B cell (primary cell): ENCODE results near the gene NUBP1. TPM values are rescaled to one million over a fixed set of nuclear protein-coding genes. Genes with fewer than 3 reads are reported as not detected.

Experiments used
- ATAC-seq: fragments of 200-7000 bp; cut with Tn5 transposase; one replicate; pipeline ENCODE4 v1.10.0; 2021; ENCODE audit warnings: low read depth, mild to moderate bottlenecking, moderate number of reproducible peaks, moderate library complexity
- CTCF ChIA-PET: fragments of 350-600 bp; sonication (Branson Sonifier 250); formaldehyde crosslinking; loops from one replicate; lab custom pipeline; 2021; ENCODE audit warnings: antibody characterized with exemption, inconsistent platforms; lab: Charles Lee
- POLR2A ChIA-PET: fragments of 350-600 bp; sonication (Branson Sonifier 250); formaldehyde crosslinking; loops from one replicate; lab custom pipeline; 2021; ENCODE audit warnings: antibody characterized with exemption; lab: Charles Lee
- DNase-seq: peaks from one replicate; pipeline ENCODE4 v3.0.0; 2013
- H2AFZ ChIP-seq: 2 replicates; pipeline ENCODE4 v1.6.1; 2012; ENCODE audit warnings: mild to moderate bottlenecking, low read depth, low read length; ENCODE audit not compliant: insufficient read depth, poor library complexity, severe bottlenecking
- H3K27ac ChIP-seq, 2 donors: 1 replicate in 1 of 2; 2 replicates in 1 of 2; pipeline ENCODE4 v1.5.1; 2012 to 2013; ENCODE audit warnings: low read length in 2 of 2, mild to moderate bottlenecking in 2 of 2, moderate library complexity in 1 of 2
- H3K27me3 ChIP-seq, 4 experiments: fragments of 200-600 bp in 1 of 4; sonication (generic) in 1 of 4; replicated peaks in 1 of 4; 1 replicate in 2 of 4; 2 replicates in 2 of 4; pipeline versions ENCODE4 v1.6.1 to v1.7.0; 2013 to 2016; ENCODE audit warnings: low read length in 3 of 4, mild to moderate bottlenecking in 2 of 4, mixed read lengths in 1 of 4, moderate library complexity in 1 of 4; ENCODE audit not compliant: insufficient read depth in 4 of 4, control insufficient read depth in 3 of 4; ENCODE audit errors: control extremely low read depth in 1 of 4
- H3K36me3 ChIP-seq, 2 experiments: replicated peaks in 1 of 2; 1 replicate in 1 of 2; 2 replicates in 1 of 2; pipeline versions ENCODE4 v1.6.1 to v1.7.1; 2013; ENCODE audit warnings: low read length in 1 of 2; ENCODE audit not compliant: insufficient read depth in 2 of 2, control insufficient read depth in 1 of 2; ENCODE audit errors: control extremely low read depth in 1 of 2, extremely low read depth in 1 of 2
- H3K4me1 ChIP-seq, 2 donors: fragments of 200-600 bp in 1 of 2; sonication (generic) in 1 of 2; 1 replicate in 1 of 2; 2 replicates in 1 of 2; pipeline versions ENCODE4 v1.5.1 to v1.6.1; 2013 to 2017; ENCODE audit warnings: low read length in 2 of 2; ENCODE audit not compliant: control insufficient read depth in 2 of 2, insufficient read depth in 2 of 2
- H3K4me2 ChIP-seq: replicated peaks from 2 replicates; pipeline ENCODE3; 2012; ENCODE audit warnings: mild to moderate bottlenecking, low read depth, low read length; ENCODE audit not compliant: poor library complexity, severe bottlenecking
- H3K4me3 ChIP-seq, 5 experiments: fragments of 200-600 bp in 1 of 5; sonication (generic) in 1 of 5; 1 replicate in 3 of 5; 2 replicates in 2 of 5; pipeline versions ENCODE4 v1.5.1 to v1.7.0; 2011 to 2016; ENCODE audit warnings: low read length in 4 of 5, mild to moderate bottlenecking in 4 of 5, low read depth in 2 of 5, control low read depth in 1 of 5, moderate library complexity in 1 of 5; ENCODE audit not compliant: insufficient read depth in 1 of 5; ENCODE audit errors: control extremely low read depth in 1 of 5, extremely low read depth in 1 of 5
- H3K79me2 ChIP-seq: fragments of 200-600 bp; sonication (generic); one replicate; pipeline ENCODE4 v1.6.0; 2016; ENCODE audit warnings: low read length; ENCODE audit not compliant: control insufficient read depth, insufficient read depth
- H3K9ac ChIP-seq: fragments of 200-600 bp; sonication (generic); 2 replicates; pipeline ENCODE4 v1.6.1; 2017; ENCODE audit warnings: mild to moderate bottlenecking, low read length, moderate library complexity
- H3K9me3 ChIP-seq, 3 donors: one replicate each; pipeline versions ENCODE4 v1.6.1 to v1.7.1; 2013; ENCODE audit warnings: low read length in 2 of 3; ENCODE audit not compliant: control insufficient read depth in 2 of 3, insufficient read depth in 1 of 3; ENCODE audit errors: control extremely low read depth in 1 of 3
- H4K20me1 ChIP-seq: 2 replicates; pipeline ENCODE4 v1.6.0; 2012; ENCODE audit warnings: mild to moderate bottlenecking, low read length; ENCODE audit not compliant: insufficient read depth, control insufficient read depth, poor library complexity, severe bottlenecking
- H3K27ac Mint-ChIP-seq: one replicate; pipeline ENCODE4 v1.8.0; 2021; ENCODE audit warnings: mixed read lengths
- H3K27me3 Mint-ChIP-seq: one replicate; pipeline ENCODE4 v1.8.0; 2021; ENCODE audit warnings: mixed read lengths
- H3K4me1 Mint-ChIP-seq: one replicate; pipeline ENCODE4 v1.8.0; 2021; ENCODE audit warnings: mixed read lengths
- H3K4me3 Mint-ChIP-seq: one replicate; pipeline ENCODE4 v1.8.0; 2021; ENCODE audit warnings: mixed read lengths
- H3K9me3 Mint-ChIP-seq: one replicate; pipeline ENCODE4 v1.8.0; 2022; ENCODE audit warnings: mixed read lengths; ENCODE audit not compliant: insufficient read depth
- CTCF ChIP-seq: fragments of 200-600 bp; IDR thresholded peaks from one replicate; pipeline ENCODE4 v1.8.0; 2022; ENCODE audit warnings: antibody characterized with exemption, mild to moderate bottlenecking
- EZH2 ChIP-seq: IDR thresholded peaks from 2 replicates; pipeline ENCODE4 v1.6.1; 2012; ENCODE audit warnings: borderline replicate concordance, low read depth, mild to moderate bottlenecking, moderate library complexity, low read length; ENCODE audit not compliant: insufficient read depth, poor library complexity, severe bottlenecking
- WGBS: methylation state at CpG from one replicate; pipeline ENCODE4 v1.1.5; 2013; ENCODE audit warnings: missing lambda C conversion rate; ENCODE audit not compliant: insufficient coverage; 5-methylcytosine and 5-hydroxymethylcytosine counted together
- intact Hi-C: fragments of 100-400 bp; cut with micrococcal nuclease; formaldehyde crosslinking; loops from one replicate; pipeline ENCODE4 v1.10.0; 2022
- polyA plus RNA-seq: library from polyadenylated mRNA; depleted of rRNA; stranded (reverse); fragments of >200 nt; gene quantifications from 2 replicates; pipeline ENCODE4 v1.2.3, GENCODE V29; 2012
- total RNA-seq, 2 donors: library from RNA; stranded (reverse); fragments of 120-200 nt in 1 of 2; gene quantifications; 1 replicate in 1 of 2; 2 replicates in 1 of 2; pipeline versions ENCODE4 v1.2.3 to v1.2.4, GENCODE V29; 2013 to 2022

The NUBP1 gene
- total and polyA plus RNA-seq, 2 donors (not counting 1 experiment from before 2014, with no cell fraction given) = 47.3 to 67.3 TPM

GRCh38 chr16:10740000-10740844, 3.4 kb upstream of the NUBP1 start:
- peak overlapping the region; percentile 37 for H3K4me2 ChIP-seq
- peak overlapping the region; percentile 73 for H3K27ac Mint-ChIP-seq
- ChIA-PET POLR2A (interaction anchor here (0.6 to 2.1 kb wide), 2 partner anchors 138 to 430 kb away, joined by 3 to 12 read pairs; partner anchors contain the start of gene CIITA), CTCF (interaction anchor here (0.7 to 7.2 kb wide), 11 partner anchors 25 to 231 kb away, joined by 3 to 203 read pairs (median 5); partner anchors contain the start of gene CIITA)
- no peak overlapping the region for H3K4me3 Mint-ChIP-seq
- H3K27me3 ChIP-seq = no peaks in the 10 kb centered on the region
- DNase-seq (peak; percentile 14), ATAC-seq (no peak)
- H3K36me3 ChIP-seq = peaks cover 0 to 4% of the 10 kb centered on the region in 2 experiments
- H4K20me1 ChIP-seq = peaks cover 4% of the 10 kb centered on the region
- H3K79me2 ChIP-seq = peaks cover 36% of the 10 kb centered on the region
- peaks cover 61% of the 10 kb centered on the region for H3K4me1 Mint-ChIP-seq
- H3K9me3 Mint-ChIP-seq = no peaks in the 10 kb centered on the region
- TF ChIP-seq EZH2 (no peak), CTCF (no peak)
- H3K27ac ChIP-seq = no peak overlapping the region
- no peak overlapping the region for H3K4me3 ChIP-seq
- intact Hi-C loops = loop anchor here (5.0 kb wide), 7 partner anchors 353 to 1873 kb away; partner anchors contain the start of genes ATF7IP2, CARHSP1, RSL1D1 and SOCS1
- WGBS = 99% methylated on average over 9 of the region's 10 CpGs
- no peaks in the 10 kb centered on the region for H3K27me3 Mint-ChIP-seq
- no peaks in the 10 kb centered on the region for H3K9me3 ChIP-seq
- H3K9ac ChIP-seq = no peak overlapping the region
- H2AFZ ChIP-seq = no peak overlapping the region
- H3K4me1 ChIP-seq = peaks cover 38 to 45% of the 10 kb centered on the region in 2 donors
